ENCODE results near the gene PKMYT1. TPM values are rescaled to one million over a fixed set of nuclear protein-coding genes. Genes with fewer than 3 reads are reported as not detected.

Gene PKMYT1
- total RNA-seq, result 100 to 1,000 TPM in 1 of 2 donors, 10 to 100 TPM in 1; 76.4 to 251 TPM

DNA sequence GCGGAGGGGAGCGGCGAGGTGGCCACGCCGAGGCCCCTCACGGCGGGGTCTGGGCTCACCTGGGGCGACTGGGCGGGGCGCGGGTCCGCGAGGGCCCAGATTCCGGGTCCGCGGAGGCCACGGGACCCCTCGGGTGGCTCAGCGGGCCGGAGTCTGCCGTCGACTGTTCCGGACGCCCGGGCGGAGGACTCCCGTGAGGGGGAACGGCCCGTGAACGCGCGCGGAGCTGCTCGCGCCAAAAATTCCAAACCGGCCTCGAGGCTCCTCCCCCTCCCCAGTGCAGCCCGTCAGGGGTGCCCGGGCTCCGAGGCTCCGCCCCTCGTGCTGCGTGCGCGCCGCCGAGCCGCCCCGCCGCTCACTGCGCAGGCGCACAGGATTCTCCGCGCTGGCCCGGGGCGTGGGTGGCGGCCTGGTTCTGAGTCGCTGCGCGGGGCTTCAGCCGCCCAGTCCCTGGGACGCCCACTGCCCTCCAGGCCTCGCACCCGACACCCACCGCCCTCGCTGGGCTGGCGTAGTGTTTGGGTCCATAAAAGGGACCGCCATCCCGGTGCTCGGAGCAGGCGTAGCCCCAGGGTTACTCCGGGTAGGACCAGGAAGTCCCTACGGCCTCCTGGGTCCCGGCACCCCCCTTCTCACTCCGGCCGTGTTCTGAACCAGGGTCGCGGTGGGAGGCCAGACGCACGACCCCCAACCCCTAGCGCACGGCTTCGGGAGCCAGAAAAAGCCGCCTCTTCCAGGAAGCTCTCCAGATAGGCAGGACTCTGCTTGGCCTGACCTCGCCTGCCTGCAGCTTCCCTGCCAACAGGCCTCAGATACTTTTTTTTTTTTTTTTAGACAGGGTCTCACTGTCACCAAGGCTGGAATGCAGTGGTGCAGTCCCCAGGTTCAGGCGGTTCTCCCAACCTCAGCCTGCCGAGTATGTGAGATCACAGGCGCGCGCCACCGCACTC lies at the start of gene PKMYT1:
Gene PKMYT1 (minus strand): TSS at position 220 of the 950 bp plus-strand sequence. CDS start 789 bp downstream, outside the sequence.
- ATAC-seq (peak; percentile 93 to 95), DNase-seq (ENCODE audit: low spot score) (peak; percentile 95)
- Mint-ChIP-seq H3K36me3 (no peaks in the 10 kb centered on the region), H3K4me1 (ENCODE audit: low read depth in 2 of 2) (peaks cover 10 to 19% of the 10 kb centered on the region in 2 donors), H3K27me3 (no peaks in the 10 kb centered on the region), H3K4me3 (peak within 1 kb of the TSS; percentile 69), H3K9me3 (no peaks in the 10 kb centered on the region), H3K27ac (peak within 1 kb of the TSS; percentile 77 to 80)

- no peaks in the 10 kb centered on the region for H3K9me3 Mint-ChIP-seq
- H3K4me3 Mint-ChIP-seq, result peak overlapping the region; percentile 51
- H3K4me1 Mint-ChIP-seq (ENCODE audit: low read depth in 2 of 2), result peaks cover 31 to 34% of the 10 kb centered on the region in 2 donors
- no peaks in the 10 kb centered on the region for H3K36me3 Mint-ChIP-seq
- DNase-seq (ENCODE audit: low spot score) (no peak), ATAC-seq (peak; percentile 73 to 75)
- peaks cover 30 to 39% of the 10 kb centered on the region in 2 donors for H3K27me3 Mint-ChIP-seq
- H3K27ac Mint-ChIP-seq, result no peak overlapping the region
These were observed 49.4 kb upstream of the PKMYT1 start for GRCh38 chr16:3029491-3030221.

DNA sequence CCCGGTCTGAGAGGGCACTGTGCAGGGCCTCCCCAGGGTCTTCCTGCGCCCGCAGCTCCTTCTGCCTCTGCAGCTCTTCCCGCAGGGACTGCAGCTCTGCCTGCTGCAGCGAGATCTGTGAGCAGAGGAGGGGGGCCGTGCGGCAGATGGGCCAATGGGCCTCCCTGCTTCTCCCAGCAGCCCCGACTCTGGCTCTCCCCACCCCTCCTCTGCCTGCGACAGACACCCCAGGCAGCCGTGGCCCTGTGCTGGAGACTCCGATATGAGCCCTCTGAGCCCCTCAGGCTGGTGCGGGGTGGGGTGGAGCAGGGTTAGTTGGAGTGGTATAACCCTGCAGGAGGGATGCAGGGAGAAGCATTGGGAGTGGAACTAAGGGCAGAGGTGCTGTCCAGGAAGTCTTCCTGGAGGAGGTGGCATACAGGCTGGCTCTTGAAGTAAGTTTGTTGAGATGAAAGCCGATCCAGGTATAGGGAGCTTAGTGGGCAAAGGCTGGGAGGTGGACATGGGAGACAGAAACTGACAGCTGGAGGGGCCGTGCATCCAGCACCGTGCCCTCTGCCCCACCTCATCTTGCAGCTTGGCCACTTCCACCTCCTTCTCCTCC lies 48.6 kb upstream of the PKMYT1 start:
- no peak for DNase-seq (ENCODE audit: low spot score)
- H3K27me3 Mint-ChIP-seq, result peaks cover 26 to 30% of the 10 kb centered on the region in 2 donors
- H3K4me3 Mint-ChIP-seq, result peak overlapping the region; percentile 51
- H3K27ac Mint-ChIP-seq, result no peak overlapping the region
- H3K9me3 Mint-ChIP-seq, result no peaks in the 10 kb centered on the region
- peaks cover 34 to 36% of the 10 kb centered on the region in 2 donors for H3K4me1 Mint-ChIP-seq (ENCODE audit: low read depth in 2 of 2)
- H3K36me3 Mint-ChIP-seq, result no peaks in the 10 kb centered on the region
- no peak for ATAC-seq

DNA sequence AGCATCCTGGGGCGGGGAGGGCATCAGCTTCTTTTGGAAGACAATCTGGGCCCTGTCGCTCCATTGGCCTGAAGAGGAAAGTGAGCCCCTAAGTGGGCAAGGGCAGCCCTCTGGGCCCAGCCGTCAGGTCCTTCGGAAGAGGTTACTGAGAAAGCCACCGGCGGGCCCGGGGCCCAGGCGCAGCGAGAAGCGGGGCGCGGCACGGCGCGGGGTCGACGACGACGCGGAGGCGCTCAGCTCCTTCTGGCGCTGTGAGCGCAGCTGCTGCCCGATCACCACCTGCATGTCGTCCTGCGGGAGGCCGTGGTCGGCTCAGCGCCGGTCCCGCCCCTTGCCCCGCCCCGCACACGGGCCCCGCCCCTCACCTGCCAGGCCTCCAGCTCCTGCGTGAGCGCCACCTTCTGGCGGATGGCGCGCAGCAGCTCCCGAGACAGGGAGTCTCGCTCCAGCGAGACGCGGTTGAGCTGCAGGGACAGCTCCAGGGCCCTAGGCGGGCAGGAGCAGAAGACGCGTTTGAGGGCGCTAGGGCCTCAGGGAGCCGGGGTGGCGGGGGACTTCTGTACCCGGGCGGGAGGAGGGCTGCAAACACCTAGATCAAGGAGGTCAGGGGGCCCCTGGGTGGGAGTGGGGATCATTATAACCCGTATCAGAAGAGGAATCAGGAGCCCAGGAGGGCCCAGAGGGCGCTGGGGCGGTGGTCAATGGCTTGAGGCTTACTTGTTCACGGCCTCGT lies 47.9 kb upstream of the PKMYT1 start:
- ATAC-seq (peak; percentile 60 to 70), DNase-seq (ENCODE audit: low spot score) (peak; percentile 85)
- Mint-ChIP-seq H3K4me1 (ENCODE audit: low read depth in 2 of 2) (peaks cover 33 to 37% of the 10 kb centered on the region in 2 donors), H3K36me3 (no peaks in the 10 kb centered on the region), H3K4me3 (peak overlapping the region; percentile 53), H3K9me3 (no peaks in the 10 kb centered on the region), H3K27me3 (peaks cover 20 to 24% of the 10 kb centered on the region in 2 donors), H3K27ac (no peak overlapping the region)

DNA sequence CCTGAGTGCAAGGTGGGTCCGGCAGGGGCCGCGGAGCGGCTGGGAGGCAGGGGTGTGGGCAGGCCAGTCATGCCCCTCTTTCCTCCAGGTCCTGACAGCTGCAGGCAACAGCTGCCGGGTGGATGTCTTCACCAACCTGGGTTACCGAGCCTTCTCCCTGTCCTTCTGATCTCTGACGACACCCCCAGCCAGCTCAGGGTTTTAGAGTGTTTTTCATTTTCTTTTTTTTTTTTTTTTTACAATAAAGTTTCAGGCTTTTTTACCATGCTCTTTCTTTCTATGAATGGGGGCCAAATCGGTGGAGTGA lies 47.2 kb upstream of the PKMYT1 start:
- peaks cover 13 to 17% of the 10 kb centered on the region in 2 donors for H3K27me3 Mint-ChIP-seq
- no peaks in the 10 kb centered on the region for H3K36me3 Mint-ChIP-seq
- no peak overlapping the region for H3K27ac Mint-ChIP-seq
- ATAC-seq (no peak), DNase-seq (ENCODE audit: low spot score) (no peak)
- no peak overlapping the region for H3K4me3 Mint-ChIP-seq
- no peaks in the 10 kb centered on the region for H3K9me3 Mint-ChIP-seq
- H3K4me1 Mint-ChIP-seq (ENCODE audit: low read depth in 2 of 2), result peaks cover 33 to 37% of the 10 kb centered on the region in 2 donors

DNA sequence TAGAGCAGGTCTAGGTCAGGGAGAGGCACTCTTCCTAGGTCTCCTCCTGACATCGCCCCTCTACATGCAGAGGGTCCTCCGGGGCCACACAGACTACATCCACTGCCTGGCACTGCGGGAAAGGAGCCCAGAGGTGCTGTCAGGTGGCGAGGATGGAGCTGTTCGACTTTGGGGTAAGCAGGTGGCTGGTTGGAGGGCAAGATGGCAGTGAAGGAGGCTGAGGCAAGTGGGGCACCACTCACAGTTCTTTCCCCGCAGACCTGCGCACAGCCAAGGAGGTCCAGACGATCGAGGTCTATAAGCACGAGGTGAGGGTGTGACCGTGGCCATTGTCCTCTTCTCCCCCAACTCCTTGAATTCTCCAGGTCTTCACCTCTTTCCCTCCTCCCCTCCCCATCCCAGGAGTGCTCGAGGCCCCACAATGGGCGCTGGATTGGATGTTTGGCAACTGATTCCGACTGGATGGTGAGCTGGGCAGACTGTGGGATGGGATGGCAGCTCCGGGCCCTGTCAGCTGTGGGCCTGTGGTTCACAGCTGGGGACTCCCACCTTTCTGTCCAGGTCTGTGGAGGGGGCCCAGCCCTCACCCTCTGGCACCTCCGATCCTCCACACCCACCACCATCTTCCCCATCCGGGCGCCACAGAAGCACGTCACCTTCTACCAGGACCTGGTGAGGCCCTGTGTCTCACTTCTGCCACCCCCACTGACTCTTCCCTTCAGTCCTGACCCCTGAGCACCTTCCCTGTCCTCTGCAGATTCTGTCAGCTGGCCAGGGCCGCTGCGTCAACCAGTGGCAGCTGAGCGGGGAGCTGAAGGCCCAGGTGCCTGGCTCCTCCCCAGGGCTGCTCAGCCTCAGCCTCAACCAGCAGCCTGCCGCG lies 46.6 kb upstream of the PKMYT1 start:
- H3K9me3 Mint-ChIP-seq, result no peaks in the 10 kb centered on the region
- no peak overlapping the region for H3K27ac Mint-ChIP-seq
- no peaks in the 10 kb centered on the region for H3K36me3 Mint-ChIP-seq
- no peak overlapping the region for H3K4me3 Mint-ChIP-seq
- DNase-seq (ENCODE audit: low spot score) (no peak), ATAC-seq (no peak)
- H3K27me3 Mint-ChIP-seq, result peaks cover 10 to 14% of the 10 kb centered on the region in 2 donors
- peaks cover 36 to 37% of the 10 kb centered on the region in 2 donors for H3K4me1 Mint-ChIP-seq (ENCODE audit: low read depth in 2 of 2)

GRCh38 chr16:3026003-3026378 lies 45.7 kb upstream of the PKMYT1 start:
- ATAC-seq (no peak), DNase-seq (ENCODE audit: low spot score) (no peak)
- Mint-ChIP-seq H3K27ac (no peak overlapping the region), H3K36me3 (no peaks in the 10 kb centered on the region), H3K4me1 (ENCODE audit: low read depth in 2 of 2) (peaks cover 43 to 44% of the 10 kb centered on the region in 2 donors), H3K4me3 (no peak overlapping the region), H3K27me3 (peaks cover 10 to 14% of the 10 kb centered on the region in 2 donors), H3K9me3 (no peaks in the 10 kb centered on the region)

- ATAC-seq (no peak), DNase-seq (ENCODE audit: low spot score) (no peak)
- Mint-ChIP-seq H3K27me3 (peaks cover 10 to 13% of the 10 kb centered on the region in 2 donors), H3K9me3 (no peaks in the 10 kb centered on the region), H3K36me3 (no peaks in the 10 kb centered on the region), H3K4me1 (ENCODE audit: low read depth in 2 of 2) (peaks cover 43 to 44% of the 10 kb centered on the region in 2 donors), H3K4me3 (peak overlapping the region; percentile 17), H3K27ac (no peak overlapping the region)
These were observed 45.1 kb upstream of the PKMYT1 start for GRCh38 chr16:3025032-3026002.

DNA sequence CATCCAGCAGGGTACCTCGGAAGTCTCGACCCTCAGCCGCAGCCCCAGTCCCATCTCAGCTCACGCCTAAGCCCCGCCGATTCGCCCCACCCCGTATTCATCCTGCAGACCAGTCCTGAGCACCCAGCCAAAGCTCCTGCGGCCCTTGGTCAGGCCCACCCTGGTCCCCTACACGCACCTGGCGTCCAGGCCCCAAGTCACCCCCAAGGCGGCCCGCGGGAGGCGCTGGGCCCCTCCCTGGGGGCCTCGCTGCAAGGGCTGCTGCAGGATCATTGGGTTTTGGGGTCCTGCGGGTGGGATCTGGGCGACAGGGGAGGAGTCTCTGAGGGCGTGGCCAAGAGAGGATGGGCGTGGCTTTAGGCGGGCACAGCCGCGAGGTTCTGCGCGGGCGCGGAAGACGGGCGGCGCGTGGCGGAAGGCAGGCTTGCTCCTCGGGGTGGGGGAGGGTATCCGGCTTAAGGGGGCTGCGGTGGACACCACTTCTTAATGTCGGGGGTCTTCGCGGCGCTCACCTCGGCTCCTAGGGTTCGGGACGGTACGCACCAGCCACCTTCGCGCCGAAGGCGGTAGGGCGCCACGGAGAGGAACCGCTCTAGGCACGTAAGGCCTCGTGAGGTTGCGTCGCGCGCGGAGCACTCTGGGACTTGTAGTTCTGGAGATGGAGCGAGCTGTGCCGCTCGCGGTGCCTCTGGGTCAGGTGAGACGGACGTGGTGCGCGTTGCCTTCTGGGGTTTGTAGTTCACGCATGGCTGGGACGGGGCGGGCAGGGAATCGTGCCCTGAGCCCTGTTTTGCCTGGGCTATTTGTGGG lies 43.6 kb upstream of the PKMYT1 start, which contains the start of the genes HCFC1R1 and THOC6:
Gene HCFC1R1 (minus strand): TSS at position 274 of the 810 bp plus-strand sequence. CDS start 1 bp downstream, at position 273.
Gene THOC6 (plus strand): TSS at position 367 of the 810 bp plus-strand sequence. CDS start 292 bp downstream, at position 659.
- DNase-seq (ENCODE audit: low spot score) (peak; percentile 97), ATAC-seq (peak; percentile 90 to 91)
- Mint-ChIP-seq H3K4me1 (ENCODE audit: low read depth in 2 of 2) (peaks cover 37 to 38% of the 10 kb centered on the region in 2 donors), H3K27ac (peak within 1 kb of the TSS; percentile 87 to 90), H3K4me3 (peak within 1 kb of the TSS; percentile 88), H3K36me3 (no peaks in the 10 kb centered on the region), H3K27me3 (peaks cover 0 to under 1% of the 10 kb centered on the region in 2 donors), H3K9me3 (no peaks in the 10 kb centered on the region)

DNA sequence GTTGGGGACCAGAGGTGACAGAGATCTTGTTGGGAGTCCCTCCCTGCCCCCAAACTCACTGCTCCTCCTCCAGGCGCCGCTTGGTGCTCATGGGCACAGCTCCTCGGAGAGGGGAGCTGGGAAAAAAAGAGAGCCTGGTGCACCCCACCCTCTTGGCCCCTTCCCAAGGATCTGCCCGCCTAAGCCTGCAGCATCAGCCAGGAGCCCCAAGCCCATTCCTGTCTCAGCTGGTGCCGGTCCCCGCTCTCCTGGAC lies 43.1 kb upstream of the PKMYT1 start:
- Mint-ChIP-seq H3K4me1 (ENCODE audit: low read depth in 2 of 2) (peaks cover 36% of the 10 kb centered on the region in 2 donors), H3K9me3 (no peaks in the 10 kb centered on the region), H3K27me3 (no peaks in the 10 kb centered on the region), H3K27ac (peak overlapping the region; percentile 87 to 90), H3K4me3 (peak overlapping the region; percentile 88), H3K36me3 (no peaks in the 10 kb centered on the region)
- ATAC-seq, result no peak
- no peak for DNase-seq (ENCODE audit: low spot score)
